GM18873 (cell line): ENCODE data around the gene PDRG1.
"Not testable (repeated sequence)": the region's sequence is repeated elsewhere in the genome, so short reads cannot be mapped to it uniquely, and the experiment has no call there.

Source experiments
- ATAC-seq: cut with Tn5 transposase; IDR thresholded peaks from one replicate; pipeline ENCODE4 v1.9.1; 2021; ENCODE audit warnings: mild to moderate bottlenecking, moderate library complexity, moderate number of reproducible peaks; ENCODE audit not compliant: unreplicated experiment, low FRiP score

The PDRG1 gene

DNA sequence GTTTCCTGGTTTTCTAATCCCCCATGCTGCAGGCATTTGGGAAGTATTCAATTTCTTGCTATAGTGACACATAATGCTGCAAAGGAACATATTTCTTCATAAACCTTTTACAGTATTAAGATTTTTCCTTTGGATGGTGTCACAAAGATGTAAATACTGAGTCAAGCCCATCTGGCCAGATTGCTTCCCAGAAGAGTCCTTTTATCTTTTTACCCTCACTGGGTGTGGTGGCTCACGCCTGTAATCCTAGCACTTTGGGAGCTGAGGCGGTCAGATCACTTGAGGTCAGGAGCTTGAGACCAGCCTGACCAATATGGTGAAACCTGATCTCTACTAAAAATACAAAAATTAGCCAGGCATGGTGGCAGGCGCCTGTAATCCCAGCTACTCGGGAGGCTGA lies 22.2 kb downstream of the PDRG1 start:
- not testable (repeated sequence) for ATAC-seq

DNA sequence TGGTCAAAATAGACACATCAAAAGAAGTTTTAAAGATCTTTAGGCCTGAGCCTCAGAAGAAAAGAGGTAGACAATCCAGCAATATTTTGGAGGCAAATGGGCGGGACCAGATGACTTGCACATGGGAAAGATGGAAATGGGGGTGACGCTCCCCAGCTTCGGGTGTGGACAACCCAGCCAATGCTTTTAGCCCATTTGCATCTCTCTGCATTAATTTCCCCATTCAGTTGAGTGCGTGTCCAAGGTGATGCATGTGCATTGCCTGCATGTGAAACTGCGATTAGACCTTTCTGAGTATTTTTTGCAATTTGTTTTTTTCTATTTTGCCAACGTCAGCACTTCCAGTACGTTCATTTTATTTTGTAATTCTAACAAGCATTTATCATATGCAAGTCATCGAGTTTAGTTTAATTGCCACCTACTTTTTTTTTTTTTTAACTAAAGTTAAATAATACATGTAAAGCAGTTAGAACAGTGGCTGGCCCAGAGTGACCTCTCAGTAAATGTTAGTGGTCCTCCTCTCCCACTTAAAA lies 24.2 kb downstream of the PDRG1 start:
- ATAC-seq: no peak

DNA sequence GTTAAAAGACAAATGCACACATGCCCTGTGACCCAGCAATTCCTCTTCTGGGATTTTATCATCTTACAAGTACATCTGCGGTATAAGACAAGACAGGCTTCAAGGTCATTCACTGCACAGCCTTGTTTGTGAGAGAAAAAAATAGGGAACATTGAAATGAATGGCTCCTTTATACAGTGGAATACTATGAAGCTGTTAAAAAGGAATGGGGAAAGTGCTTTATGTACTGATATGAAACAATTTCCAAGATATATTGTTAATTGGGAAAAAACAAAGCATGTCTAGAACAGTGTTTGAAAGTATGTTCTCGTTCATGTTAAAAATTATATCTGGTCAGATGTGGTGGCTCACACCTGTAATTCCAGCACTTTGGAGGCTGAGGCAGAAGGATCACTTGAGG lies 25.4 kb downstream of the PDRG1 start:
- no peak for ATAC-seq

DNA sequence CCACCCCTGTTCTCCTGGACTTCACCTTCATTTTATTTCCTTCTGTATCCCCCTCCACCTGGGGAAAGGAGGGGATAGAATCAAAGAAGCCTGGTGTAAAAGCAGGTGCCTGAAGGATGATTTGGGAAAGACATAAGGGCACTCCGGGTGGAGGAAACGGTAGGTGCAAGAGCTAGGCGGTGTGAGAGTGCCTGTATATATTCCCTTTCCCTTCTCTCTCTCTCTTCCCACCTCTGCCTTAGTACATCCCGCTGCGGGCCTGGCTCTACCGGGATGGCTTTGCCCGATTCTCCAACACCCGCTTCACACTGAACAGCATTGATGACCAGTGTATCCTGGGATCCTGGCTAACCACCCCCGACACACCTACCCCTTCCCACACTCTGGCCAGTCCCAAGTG lies 26.2 kb downstream of the PDRG1 start:
- no peak for ATAC-seq

DNA sequence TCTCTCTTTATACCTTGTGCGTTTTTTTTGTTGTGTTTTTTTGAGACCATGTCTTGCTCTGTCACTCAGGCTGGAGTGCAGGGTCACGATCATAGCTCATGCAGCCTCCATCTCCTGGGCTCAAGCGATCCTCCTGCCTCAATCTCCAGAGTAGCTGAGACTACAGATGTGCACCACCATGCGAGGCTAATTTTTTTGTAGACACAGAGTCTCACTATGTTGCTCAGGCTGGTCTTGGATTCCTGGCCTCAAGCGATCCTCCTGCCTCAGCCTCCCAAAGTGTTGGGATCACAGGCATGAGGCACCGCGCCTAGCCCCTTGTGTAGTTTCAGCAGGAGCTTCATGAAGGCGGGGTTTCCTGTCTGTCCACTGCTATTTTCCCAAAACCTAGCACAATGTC lies 27.3 kb downstream of the PDRG1 start:
- ATAC-seq: no peak

DNA sequence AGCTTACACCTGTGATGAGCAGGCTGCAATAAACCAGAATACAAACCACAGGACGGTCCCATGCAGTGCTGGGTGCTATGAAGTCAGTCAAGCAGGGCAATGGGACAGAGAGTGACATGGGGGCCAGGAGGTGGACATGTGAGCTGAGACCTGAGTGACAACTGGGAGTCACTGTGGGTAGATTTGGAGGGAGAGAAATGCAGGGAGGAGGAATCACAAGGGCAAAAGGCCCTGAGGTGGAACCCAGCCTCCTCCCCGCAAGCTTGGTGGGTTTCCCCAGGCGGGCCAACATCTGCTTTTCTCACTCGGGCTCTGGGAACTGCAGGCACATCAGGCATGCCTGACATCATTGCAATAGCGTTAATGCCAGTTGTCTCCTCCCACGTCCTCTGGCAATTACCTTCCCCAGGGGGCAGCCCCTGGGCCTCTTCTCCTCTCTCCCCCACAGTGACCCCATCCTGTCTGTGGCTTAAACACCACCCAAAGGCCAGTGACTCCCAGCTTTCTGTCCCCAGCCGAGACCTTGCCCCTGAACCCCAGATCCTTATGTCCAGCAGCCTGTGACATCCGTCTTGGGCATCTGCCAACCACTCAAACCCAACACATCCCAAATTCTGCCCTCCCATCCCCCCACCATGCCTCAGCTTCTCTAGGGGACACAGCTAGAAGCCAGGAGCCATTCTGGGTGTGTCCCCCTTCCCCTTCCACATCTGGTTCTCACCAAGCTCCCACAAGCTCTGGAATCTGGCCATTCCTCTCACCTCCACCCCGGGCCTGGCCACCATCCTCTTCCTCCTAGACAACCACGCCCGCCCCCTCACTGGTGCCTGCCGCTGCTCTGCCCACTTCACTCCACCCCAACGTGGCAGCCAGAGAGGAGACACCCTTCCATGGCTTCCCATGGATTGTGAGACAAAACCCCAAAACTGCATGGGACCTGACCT lies 28.2 kb downstream of the PDRG1 start:
- no peak for ATAC-seq

DNA sequence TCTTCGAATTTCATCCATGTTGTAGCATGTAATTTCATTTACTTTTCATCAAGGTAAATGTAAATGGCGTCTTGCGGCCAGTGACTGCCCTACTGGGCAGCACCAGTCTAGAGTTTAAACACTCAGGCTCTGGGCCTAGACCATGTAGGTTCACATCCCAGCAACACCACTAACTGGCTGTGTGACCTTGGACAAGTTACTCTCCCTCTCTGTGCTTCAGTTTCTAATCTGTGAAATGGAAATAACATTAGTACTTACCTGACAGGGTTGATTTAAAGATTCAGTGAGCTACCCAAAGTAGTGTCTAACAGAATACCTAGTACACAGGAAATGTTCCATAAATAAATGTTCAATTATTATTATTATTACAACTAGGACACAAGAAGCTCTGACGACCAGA lies 29.3 kb downstream of the PDRG1 start:
- no peak for ATAC-seq

DNA sequence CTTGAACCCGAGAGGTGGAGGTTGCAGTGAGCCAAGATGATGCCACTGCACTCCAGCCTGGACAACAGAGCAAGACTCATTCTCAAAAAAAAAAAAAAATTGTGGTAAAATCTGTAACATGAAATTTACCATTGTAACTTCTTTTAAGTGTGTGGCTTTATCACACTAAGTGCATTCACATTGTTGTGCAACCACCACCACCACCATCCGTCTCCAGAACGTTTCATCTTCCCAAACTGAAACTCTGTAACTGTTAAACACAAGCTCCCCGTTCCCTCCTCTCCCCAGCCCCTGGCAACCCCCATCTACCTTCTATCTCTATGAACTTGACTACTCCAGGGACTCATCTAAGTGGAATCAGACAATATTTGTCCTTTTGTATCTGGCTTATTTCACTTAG lies 29.7 kb downstream of the PDRG1 start:
- no peak for ATAC-seq

DNA sequence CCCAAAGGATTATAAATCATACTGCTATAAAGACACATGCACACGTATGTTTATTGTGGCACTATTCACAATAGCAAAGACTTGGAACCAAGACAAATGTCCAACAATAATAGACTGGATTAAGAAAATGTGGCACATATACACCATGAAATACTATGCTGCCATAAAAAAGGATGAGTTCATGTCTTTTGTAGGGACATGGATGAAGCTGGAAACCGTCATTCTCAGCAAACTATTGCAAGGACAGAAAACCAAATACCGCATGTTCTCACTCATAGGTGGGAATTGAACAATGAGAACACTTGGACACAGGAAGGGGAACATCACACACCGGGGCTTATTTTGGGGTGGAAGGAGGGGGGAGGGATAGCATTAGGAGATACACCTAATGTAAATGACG lies 30.4 kb downstream of the PDRG1 start:
- ATAC-seq: not testable (repeated sequence)

DNA sequence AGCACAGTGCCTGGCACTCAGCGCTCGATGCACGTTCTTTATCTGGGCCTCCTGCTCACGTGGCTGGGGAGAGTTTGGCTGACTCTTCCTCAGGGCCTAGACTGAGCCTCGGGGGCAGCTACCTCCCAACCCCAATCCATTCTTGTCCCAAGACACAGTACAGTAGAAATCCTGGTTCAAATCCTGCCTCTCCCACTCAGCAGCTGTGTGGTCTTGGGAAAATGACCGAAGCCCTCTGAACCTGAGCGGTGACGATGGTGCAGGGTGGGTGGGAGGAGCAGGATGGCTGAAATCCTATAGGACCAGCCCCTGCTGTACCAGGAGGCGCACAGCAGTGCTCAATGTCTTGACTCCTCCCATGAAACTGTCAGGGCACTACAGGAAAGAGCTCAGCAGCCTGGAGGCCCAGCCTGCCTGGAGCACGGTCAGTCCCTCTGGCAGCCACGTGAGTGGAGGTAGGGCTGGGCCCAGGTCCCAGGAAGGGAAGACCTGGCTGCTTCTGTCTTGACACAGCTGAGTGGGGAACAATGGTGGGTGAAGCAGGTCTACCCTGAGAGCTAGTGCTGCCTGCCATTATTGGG lies 31.5 kb downstream of the PDRG1 start:
- no peak for ATAC-seq

DNA sequence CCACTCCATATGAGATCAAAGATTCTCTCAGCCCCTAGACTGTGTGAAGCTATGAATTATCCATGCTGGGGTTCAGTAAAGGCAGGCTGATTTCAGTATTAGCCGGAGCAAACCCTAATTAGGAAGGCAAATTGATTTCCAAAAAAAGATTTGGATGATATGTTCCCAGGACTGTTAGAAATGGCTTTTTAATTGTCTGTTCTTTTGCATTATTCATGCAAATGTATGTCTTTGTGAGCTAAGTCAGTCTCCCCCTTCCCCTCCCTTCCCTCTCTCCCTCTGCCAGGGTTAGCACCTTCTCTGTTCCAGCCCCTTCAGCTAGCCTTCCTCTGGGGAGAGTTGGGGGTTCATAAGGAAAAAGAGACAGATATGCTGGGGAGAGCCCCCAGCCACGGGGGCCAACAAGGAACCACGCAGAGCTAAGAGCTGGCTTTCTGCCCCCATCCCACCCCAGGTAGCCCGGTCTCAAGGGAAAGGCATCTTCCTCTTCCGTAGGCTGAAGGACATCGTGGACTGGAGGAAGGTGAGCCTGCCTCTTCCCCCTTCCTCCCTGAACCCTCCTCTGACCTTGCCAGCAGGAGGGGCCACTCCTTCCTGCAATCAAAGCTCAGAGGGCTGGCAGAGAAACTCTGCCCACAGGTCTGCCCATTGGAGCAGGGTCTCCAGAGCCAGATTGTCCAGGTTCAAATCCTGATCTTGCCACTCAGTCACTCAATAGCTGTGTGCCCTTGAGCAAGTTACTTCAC lies 32.3 kb downstream of the PDRG1 start:
- ATAC-seq: no peak

DNA sequence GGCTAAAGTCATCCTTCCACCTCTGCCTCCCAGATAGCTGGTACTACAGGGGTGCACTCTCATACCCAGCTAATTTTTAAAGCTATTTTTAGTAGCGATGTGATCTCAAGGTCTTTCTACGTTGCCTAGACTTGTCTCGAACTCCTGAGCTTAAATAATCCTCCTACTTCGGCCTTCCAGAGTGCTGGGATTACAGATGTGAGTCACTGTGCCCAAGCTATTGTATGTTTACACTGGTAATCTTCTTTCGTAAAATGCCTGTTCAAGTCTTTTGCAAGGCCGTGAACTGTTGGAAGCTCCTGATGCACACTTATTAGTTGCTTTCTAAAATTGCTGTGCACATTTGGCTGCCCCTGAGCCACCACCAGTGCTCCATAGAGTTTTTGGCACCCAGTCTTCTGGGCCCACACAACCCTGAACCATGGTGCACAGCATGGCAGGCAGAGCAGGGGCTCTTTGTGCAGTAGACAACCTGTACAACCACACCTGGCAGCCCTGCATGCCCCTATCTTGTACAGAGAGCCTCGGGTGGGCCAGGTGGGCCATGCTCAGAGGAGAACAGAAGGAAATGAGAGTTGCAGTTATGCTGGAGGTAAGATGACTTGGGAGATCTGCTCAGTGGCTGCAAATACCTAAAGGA lies 33.3 kb downstream of the PDRG1 start:
- no peak for ATAC-seq

DNA sequence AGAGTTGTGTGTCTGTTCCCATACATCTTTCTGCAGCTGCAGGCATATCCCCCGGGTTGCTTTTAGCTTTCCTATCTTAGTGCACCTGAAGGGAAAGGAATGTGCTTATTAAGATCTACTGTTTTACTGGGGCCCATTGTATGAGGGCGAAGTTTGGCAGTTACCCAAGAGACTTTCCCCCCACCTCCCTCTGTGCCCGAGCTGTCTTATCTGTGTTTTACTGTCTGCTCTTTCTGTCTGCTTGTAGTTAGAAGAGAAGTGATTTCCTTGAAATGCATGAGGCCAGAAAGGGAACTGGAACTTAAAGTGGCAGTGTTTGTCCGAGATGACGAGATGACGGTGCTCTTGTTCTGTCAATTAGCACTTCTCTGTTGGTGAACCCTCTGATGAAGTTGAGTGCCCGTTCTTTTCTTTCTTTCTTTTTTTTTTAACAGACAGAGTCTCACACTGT lies 33.9 kb downstream of the PDRG1 start:
- not testable (repeated sequence) for ATAC-seq

DNA sequence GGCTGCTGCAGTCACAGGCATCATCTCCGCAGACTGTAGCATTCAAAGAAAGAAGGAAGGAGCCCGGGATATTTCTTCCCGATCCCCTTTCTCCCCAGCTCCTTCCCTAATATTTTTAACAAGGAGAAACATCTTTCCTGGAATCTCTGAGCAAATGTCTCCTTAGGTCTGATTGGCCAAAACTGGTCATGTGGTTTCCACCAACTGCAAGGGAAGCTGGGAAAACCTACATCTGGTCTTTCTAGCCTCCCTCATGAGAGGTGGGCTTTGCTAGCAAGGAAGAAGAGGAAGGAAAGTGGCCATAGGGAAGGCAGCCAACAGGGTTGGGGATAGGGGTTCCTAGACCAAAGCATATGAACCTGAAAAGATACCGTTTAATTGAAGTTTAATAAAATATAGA lies 35.1 kb downstream of the PDRG1 start:
- ATAC-seq: no peak

DNA sequence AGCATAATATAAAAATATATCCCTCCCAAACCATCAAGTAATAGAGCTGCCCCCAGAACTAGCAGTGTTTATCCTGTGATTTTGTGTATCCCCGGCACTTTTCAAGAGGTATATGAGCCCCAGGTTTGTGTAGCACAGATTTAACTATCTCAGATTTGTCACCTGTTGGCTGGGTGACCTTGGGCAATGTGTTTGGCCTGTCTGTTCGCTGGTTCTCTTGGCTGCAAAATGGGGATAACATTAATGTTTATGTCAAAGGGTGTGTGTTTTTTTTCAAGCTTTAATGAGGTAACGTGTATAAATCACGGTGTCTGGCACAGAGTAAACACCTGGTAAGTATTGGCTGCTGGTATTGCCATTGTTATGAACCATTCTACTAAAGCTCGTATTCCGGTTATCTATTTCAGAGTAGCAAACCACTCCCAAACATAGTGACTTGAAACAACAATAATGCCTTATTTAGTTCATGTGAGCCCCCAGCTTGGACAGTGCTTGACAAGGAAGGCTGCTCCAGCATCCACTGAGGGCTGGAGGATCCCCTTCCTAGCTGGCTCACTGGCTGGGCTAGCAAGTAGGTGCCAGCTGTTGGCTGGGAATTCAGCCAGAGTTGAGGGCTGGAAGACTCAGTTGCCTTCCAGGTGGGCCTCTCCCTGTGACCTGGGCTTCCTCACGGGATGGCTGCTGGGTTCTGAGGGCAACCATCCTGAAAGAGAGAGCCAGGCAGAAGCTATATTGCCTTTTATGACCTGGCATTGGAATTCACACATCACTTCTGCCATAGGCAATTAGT lies 36.2 kb downstream of the PDRG1 start:
- no peak for ATAC-seq

DNA sequence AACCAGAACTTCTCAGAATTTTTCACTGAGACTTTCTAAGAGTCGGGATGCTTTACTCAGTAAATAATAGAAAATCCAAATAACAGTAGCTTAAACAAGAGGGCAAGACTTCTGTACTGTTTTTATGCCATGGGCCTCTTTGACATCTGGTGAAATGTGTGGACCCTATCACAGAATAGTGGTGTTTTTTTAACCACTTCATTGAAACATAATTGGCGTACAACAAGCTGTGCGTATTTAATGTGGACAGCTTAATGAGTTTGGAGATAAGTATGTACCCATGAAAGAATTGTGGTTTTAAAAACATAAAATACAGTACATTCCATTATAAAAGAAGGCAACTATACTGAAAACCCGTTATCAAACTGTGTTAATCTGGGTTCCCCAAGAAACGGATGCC lies 37.7 kb downstream of the PDRG1 start:
- ATAC-seq: no peak

DNA sequence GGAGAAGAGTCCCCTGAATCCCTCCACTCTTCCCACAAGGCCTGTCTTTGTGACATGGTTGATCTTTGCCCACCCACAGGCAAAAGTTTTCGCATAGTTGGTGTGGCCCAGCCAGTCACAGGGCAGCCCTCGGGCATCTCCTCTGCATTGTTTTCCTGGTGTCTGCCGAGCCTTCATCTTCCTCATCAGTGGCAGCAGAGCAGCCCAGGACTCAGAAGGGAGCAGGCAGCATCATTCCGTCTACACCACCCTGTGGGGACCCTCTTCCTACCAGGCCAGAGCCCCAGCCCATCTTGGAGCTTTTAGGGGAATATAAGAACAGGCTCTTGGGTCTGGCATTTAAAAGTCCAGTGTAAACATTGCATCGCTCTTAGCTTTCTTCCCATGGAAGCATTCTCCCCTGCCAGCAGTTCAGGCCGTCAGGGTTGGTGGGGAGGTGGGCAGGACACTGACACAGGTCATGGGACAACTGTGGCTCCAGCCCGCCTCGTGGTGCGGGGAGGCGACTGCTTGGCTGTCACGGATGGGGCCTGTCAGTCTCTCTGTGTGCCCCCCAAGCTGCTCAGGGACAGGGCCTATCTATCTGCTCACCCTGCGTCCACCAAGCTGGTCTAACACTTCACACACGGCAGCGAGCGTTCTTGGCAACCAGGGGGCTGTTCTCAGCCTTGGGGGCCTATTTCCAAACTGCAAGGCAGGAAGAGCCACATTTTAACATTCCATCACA lies 38.3 kb downstream of the PDRG1 start:
- no peak for ATAC-seq

DNA sequence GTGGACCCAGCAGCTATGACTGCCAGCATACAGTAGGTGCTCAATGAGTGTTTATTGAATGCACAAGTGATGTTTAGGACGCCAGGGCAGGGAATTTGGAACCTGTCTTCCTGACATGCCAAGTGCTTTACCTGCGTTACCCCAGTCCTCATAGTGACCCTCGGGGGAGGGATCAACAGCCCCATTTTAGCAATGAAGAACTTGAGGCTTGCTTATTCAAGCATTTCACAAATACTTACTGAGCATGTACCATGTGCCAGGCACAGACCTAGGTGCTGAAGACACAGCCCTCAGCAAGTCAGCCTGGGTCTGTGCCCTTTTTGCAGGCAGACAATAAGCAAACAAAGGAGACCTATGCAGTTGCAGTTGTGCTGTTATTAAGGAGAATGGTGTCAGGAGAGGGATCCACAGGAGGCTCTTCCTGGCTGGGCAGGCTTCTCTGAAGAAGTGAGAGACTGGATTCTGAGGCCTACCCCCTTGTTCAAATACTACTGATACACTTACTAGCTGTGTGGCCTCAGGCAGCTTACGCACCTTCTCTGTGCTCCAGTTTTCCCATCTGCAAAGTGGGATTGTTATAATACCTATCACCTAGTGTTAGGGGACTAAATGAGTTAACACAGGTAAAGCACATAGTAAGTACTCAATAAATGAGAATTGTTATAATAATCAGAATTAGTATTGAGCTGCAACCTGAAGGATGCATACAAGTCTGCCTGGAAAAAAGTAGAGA lies 41.6 kb downstream of the PDRG1 start:
- ATAC-seq: no peak
